Mucosa of descending colon (tissue), 3 donors: Measurements from ENCODE around the gene HSD3B1. TPM values are rescaled to one million over a fixed set of nuclear protein-coding genes. Genes with fewer than 3 reads are reported as not detected.

Experiments
- ATAC-seq: fragments of 200-7000 bp; cut with Tn5 transposase; one replicate; pipeline ENCODE4 v1.9.1; 2020; ENCODE audit warnings: mild to moderate bottlenecking, moderate library complexity
- DNase-seq, 3 donors: peaks; one replicate each; pipeline ENCODE4 v3.0.0-alpha.2; 2020
- H3K36me3 ChIP-seq: fragments of 200-600 bp; one replicate; pipeline ENCODE4 v1.8.0; 2021; ENCODE audit warnings: low read depth, mild to moderate bottlenecking
- H3K4me1 ChIP-seq: fragments of 200-600 bp; one replicate; pipeline ENCODE4 v1.8.0; 2021; ENCODE audit warnings: low read depth, mild to moderate bottlenecking
- H3K4me3 ChIP-seq: fragments of 200-600 bp; one replicate; pipeline ENCODE4 v1.8.0; 2021; ENCODE audit warnings: mild to moderate bottlenecking
- H3K9me3 ChIP-seq: fragments of 200-600 bp; one replicate; pipeline ENCODE4 v1.8.0; 2021; ENCODE audit warnings: mild to moderate bottlenecking
- intact Hi-C, 2 donors: fragments of 100-400 bp; cut with DNase I in 1 of 2; cut with micrococcal nuclease in 1 of 2; formaldehyde crosslinking; loops; one replicate each; pipeline versions ENCODE4 v1.11.0 to v1.11.1; 2022; cut with DNase I, micrococcal nuclease
- total RNA-seq, 3 donors: library from RNA; stranded (reverse); fragmentation: NEBNext Ultra II Directional in 2 of 3; extraction: Animal tissue kit (Norgen Biotek cat#: 25700) in 2 of 3; gene quantifications; one replicate each; pipeline versions ENCODE4 v1.2.1 to v1.2.4, GENCODE V29; 2021 to 2023
- TF ChIP-seq, protein P1 (sequence below): fragments of 200-600 bp; IDR thresholded peaks from one replicate; pipeline ENCODE4 v1.8.0; 2022; ENCODE audit warnings: antibody characterized with exemption, mild to moderate bottlenecking
- donor health status: DM: no; HTN: no; CAD: no; lungs with moderate emphysema.
- donor health status: DM: no; HTN: no; CAD: no.
- donor health status: DM: no; HTN: yes; CAD: no.

Gene HSD3B1
- total RNA-seq, 3 donors from 2014 or later: 0.41 to 0.48 TPM; not detected in 1

DNA sequence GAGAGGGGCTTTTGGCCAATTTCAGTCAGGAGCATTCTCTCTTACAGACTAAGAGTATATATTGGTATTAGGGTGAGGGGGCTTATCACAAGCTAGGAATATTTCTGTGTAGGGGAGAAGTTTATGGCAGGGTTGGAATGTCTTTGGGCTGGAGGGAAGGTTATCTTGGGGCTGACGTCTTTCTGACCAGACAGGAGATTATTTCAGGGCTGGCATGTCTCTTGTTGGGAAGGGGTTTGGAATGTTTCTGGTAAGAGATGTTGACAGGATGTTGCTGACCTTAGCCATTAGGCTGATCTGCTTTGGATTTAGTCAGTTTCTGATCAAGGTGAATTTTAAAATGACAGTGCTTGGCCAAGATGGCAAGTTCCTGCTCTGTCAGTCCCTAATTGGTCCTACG lies 17.8 kb upstream of the HSD3B1 start:
- H3K4me3 ChIP-seq: no peak overlapping the region
- DNase-seq (no peak), ATAC-seq (no peak)
- TF ChIP-seq, protein P1, sequence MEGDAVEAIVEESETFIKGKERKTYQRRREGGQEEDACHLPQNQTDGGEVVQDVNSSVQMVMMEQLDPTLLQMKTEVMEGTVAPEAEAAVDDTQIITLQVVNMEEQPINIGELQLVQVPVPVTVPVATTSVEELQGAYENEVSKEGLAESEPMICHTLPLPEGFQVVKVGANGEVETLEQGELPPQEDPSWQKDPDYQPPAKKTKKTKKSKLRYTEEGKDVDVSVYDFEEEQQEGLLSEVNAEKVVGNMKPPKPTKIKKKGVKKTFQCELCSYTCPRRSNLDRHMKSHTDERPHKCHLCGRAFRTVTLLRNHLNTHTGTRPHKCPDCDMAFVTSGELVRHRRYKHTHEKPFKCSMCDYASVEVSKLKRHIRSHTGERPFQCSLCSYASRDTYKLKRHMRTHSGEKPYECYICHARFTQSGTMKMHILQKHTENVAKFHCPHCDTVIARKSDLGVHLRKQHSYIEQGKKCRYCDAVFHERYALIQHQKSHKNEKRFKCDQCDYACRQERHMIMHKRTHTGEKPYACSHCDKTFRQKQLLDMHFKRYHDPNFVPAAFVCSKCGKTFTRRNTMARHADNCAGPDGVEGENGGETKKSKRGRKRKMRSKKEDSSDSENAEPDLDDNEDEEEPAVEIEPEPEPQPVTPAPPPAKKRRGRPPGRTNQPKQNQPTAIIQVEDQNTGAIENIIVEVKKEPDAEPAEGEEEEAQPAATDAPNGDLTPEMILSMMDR: no peak
- no peaks in the 10 kb centered on the region for H3K9me3 ChIP-seq
- intact Hi-C loops: no loop called here
- H3K36me3 ChIP-seq: no peaks in the 10 kb centered on the region
- H3K4me1 ChIP-seq: no peaks in the 10 kb centered on the region

DNA sequence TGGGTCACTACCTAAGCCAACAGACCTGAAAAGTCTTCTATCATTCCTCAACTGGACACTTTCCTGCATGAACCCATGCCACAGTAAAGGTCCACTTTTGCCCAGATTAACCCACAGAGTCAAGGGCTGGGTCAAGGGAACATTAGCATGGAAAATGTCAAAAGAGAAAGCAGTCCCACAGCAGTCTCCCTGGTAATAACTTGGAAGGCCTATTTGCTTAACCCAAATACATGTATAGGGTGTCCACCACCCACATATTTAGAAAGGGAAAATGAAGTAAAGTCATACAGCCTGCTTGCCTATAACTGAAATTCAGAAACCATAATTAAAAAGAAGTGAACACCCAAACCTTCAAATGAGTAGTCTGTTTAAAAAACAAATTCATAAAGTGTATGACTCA lies 16.1 kb upstream of the HSD3B1 start:
- TF ChIP-seq, protein P1: no peak
- H3K9me3 ChIP-seq: no peaks in the 10 kb centered on the region
- ATAC-seq: no peak
- H3K36me3 ChIP-seq: no peaks in the 10 kb centered on the region
- intact Hi-C loops: no loop called here
- H3K4me1 ChIP-seq: no peaks in the 10 kb centered on the region
- no peak overlapping the region for H3K4me3 ChIP-seq
- no peak for DNase-seq

DNA sequence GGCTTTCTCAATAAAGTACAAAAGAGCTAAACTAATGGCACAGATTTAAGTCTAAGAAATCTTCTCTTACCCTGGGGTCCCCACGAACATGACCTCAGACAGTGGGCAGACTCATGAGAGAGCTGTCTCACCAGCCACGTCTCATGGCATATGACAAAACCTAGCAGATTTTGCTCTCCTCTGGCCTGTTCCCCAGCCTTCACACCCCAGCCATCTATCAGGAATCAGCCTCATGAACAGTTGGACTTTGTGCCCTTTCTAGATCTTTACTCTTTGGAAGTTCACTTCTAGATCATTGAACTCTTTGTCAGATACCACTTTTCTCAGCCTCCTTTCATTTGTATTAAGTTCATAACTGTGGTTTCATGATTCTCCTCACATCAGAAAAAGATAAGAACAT lies 14.2 kb upstream of the HSD3B1 start:
- no peaks in the 10 kb centered on the region for H3K4me1 ChIP-seq
- no peaks in the 10 kb centered on the region for H3K36me3 ChIP-seq
- DNase-seq: no peak
- H3K4me3 ChIP-seq: no peak overlapping the region
- no peaks in the 10 kb centered on the region for H3K9me3 ChIP-seq
- intact Hi-C loops: no loop called here
- ATAC-seq: no peak
- TF ChIP-seq, protein P1: no peak

DNA sequence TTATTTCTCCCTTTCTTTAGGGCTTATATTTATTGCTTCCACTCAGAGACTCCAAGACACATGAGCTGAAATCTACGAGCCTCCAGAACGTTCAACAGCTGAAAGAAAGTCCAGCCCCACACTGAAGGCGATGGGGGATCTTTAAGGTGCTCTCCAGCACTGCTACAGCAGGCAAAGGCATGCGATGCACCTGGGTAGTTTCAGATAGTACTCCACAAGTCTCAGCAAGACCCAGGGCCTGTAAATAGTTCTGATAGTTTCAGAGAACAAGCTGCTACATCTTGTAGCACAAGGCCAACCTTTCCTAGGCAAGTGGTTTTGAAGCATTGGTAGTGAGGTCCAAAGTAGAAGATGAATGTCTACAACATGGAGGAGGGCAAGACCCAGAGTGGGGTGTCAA lies 2.2 kb upstream of the HSD3B1 start:
- H3K4me1 ChIP-seq: no peaks in the 10 kb centered on the region
- intact Hi-C loops: no loop called here
- ATAC-seq: no peak
- H3K4me3 ChIP-seq: no peak overlapping the region
- no peaks in the 10 kb centered on the region for H3K36me3 ChIP-seq
- H3K9me3 ChIP-seq: no peaks in the 10 kb centered on the region
- no peak for DNase-seq
- TF ChIP-seq, protein P1: no peak

DNA sequence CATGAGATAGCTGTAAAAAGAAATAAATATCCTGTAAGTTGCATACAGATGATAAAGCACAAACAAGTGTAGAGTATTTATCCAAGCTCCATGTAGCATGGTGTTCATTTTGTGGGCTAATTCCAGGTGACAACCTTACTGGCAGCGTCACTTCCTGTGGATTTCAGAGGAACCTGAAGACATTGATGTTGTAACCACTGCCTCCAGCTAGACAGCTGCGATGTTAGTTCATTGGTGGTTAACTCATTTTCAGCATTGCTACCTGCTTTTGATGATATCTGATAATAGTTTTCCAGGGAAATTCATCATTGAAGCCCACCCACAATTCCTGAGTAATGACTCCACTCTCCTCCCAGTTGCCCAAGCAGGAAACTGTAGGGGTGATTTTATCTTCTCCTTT lies 3.0 kb downstream of the HSD3B1 start:
- intact Hi-C loops: no loop called here
- DNase-seq (no peak), ATAC-seq (no peak)
- Histone ChIP-seq H3K4me3 (no peak overlapping the region), H3K36me3 (no peaks in the 10 kb centered on the region), H3K4me1 (no peaks in the 10 kb centered on the region), H3K9me3 (no peaks in the 10 kb centered on the region)
- TF ChIP-seq, protein P1: no peak

DNA sequence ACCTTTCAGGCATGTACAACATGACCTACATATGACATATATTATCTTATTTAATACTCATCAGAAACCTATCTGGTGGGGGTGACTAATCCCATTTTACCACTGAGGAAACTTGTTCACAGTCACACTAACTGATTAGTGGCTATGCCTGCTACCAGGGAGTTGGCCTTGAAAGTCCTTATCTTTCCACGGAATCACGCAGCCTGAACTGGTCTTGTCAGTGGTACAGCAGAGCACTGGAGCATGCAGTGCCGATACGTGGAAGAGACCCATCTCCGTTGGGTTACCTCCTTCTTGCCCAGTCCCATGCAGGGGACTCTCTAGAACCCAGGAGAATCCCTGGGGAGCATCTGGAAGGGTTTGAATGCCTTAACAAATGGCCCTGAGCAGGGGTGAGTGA lies 8.2 kb downstream of the HSD3B1 start:
- TF ChIP-seq, protein P1: no peak

More for the DNA sequence above, 8.2 kb downstream of the HSD3B1 start:
- DNase-seq: no peak
- Histone ChIP-seq H3K36me3 (no peaks in the 10 kb centered on the region), H3K4me3 (no peak overlapping the region), H3K4me1 (no peaks in the 10 kb centered on the region), H3K9me3 (no peaks in the 10 kb centered on the region)
- intact Hi-C loops: no loop called here
- ATAC-seq: no peak
